Measurements from ENCODE around the gene ARL6. TPM values are rescaled to one million over a fixed set of nuclear protein-coding genes. Genes with fewer than 3 reads are reported as not detected.

Gene ARL6, protein sequence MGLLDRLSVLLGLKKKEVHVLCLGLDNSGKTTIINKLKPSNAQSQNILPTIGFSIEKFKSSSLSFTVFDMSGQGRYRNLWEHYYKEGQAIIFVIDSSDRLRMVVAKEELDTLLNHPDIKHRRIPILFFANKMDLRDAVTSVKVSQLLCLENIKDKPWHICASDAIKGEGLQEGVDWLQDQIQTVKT
- polyA plus RNA-seq (2013, experiment 1 of 2): 4.6 TPM
- polyA plus RNA-seq (2013, experiment 2 of 2): 4.7 TPM

DNA sequence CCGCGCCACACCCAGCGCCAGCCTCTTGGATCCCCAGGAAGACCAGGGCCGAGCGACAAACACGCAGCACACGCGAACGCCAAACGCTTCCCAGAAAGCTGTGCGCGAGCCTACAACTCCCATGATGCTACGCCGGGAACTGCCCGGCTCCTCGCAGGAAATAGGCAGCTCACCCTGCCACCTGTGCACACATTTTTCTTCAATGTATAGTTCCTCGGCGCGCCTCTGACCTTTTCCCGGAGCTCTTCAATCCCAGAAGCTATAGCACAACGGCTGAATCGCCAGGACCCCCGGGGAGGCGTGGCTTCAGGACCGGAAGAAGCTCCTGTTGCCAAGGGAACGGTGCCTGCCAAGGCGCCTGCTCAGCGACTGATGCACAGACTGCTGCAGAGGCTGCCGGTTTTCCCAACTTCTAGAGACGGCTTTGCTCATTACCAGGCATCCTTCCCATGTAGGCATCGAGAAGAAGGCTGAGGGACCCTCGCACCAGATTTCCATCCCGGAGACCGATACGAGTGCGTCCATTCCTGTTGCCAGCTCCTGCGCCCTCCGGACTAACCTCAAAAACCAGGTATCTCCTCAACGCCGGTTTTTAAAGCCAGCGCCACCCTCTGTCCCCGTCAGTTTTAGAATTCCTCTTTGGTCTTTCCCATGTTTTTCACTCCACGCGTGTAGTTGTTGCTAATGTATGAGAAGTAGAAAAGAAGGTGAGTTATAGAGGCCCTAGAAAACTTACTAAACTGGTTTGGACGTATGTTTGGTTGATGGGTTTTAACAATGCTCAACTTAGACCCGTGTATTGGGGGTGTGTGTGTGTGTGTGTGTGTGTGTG is at the start of gene ARL6:
Gene ARL6 (plus strand): TSS at position 352 of the 832 bp plus-strand sequence. CDS start 3,350 bp downstream, outside the sequence.
- Histone ChIP-seq H3K79me2 (ENCODE audit: control insufficient read depth, insufficient read depth, low read length) (no peaks in the 10 kb centered on the region), H4K5ac (ENCODE audit: low read length) (no peak within 1 kb of the TSS), H3K56ac (ENCODE audit: low read length) (peak within 1 kb of the TSS; percentile 91), H2BK5ac (ENCODE audit: low read length) (no peak within 1 kb of the TSS), H2AK5ac (ENCODE audit: low read length) (no peak within 1 kb of the TSS), H3K4me2 (ENCODE audit: low read length) (peak within 1 kb of the TSS; percentile 82), H3K23ac (ENCODE audit: low read length) (no peak within 1 kb of the TSS), H3K9ac (ENCODE audit: low read length) (peak within 1 kb of the TSS; percentile 81), H3K36me3 (ENCODE audit: control insufficient read depth, insufficient read depth, low read length) (no peaks in the 10 kb centered on the region), H3K18ac (ENCODE audit: low read length) (no peak within 1 kb of the TSS), H3K27me3 (ENCODE audit: insufficient read depth, low read length, poor library complexity) (no peaks in the 10 kb centered on the region), H3K4ac (ENCODE audit: low read depth, low read length) (no peak within 1 kb of the TSS), H3K79me1 (ENCODE audit: low read length) (no peaks in the 10 kb centered on the region), H2BK120ac (ENCODE audit: low read depth, low read length) (no peak within 1 kb of the TSS), H2BK15ac (replicated peaks; ENCODE audit: low read depth) (no peak within 1 kb of the TSS), H4K8ac (ENCODE audit: low read depth, low read length) (no peak within 1 kb of the TSS), H3K4me1 (ENCODE audit: control insufficient read depth, low read depth, low read length) (no peaks in the 10 kb centered on the region), H3K4me3 (ENCODE audit: low read length) (peak within 1 kb of the TSS; percentile 72), H3K27ac (ENCODE audit: low read depth, low read length) (no peak within 1 kb of the TSS)
- DNase-seq: peak; percentile 93
- WGBS (ENCODE audit: extremely low coverage, insufficient coverage, low lambda C conversion rate): no CpG with 5 or more reads among the region's 46 CpGs

DNA sequence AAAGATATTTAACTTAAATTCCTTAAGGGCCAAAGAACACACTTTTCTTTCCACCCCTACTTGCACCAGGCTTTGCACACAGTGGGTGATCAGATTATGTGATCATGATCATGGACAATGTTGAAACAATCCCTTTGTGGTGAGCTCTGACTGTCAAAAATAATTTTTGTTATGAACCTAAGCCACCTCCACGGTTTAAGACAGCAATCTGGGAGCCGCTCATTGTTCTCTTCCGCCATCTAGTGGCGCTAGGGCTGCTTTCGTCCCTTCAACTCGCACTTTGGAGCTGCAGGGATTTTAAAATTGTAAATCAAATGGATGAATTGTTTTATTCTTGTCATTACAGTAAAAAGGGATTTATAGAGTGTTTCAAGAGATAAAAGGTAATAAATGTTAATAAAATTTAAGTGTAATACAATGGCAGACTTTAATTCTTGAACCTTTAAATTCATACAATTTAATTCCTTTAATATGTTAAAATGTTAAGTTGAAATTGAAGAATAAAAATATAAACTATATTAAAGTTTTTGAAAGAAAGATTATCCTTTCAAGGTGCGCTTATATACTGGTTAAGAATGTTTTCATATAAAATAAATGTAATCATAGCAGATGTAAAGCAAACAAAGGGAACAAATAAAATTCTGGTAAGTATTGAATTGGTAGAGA is 45.3 kb upstream of the ARL6 start:
- no peak overlapping the region for H3K4ac ChIP-seq (ENCODE audit: low read depth, low read length)
- H4K8ac ChIP-seq (ENCODE audit: low read depth, low read length): no peak overlapping the region
- no peaks in the 10 kb centered on the region for H3K36me3 ChIP-seq (ENCODE audit: control insufficient read depth, insufficient read depth, low read length)
- H3K79me1 ChIP-seq (ENCODE audit: low read length): no peaks in the 10 kb centered on the region
- H3K9ac ChIP-seq (ENCODE audit: low read length): no peak overlapping the region
- no peak overlapping the region for H3K56ac ChIP-seq (ENCODE audit: low read length)
- DNase-seq: peak; percentile 75
- no peak overlapping the region for H2AK5ac ChIP-seq (ENCODE audit: low read length)
- no peak overlapping the region for H2BK5ac ChIP-seq (ENCODE audit: low read length)
- no CpG with 5 or more reads among the region's 7 CpGs for WGBS (ENCODE audit: extremely low coverage, insufficient coverage, low lambda C conversion rate)
- H2BK15ac ChIP-seq (replicated peaks; ENCODE audit: low read depth): no peak overlapping the region
- H3K4me1 ChIP-seq (ENCODE audit: control insufficient read depth, low read depth, low read length): no peaks in the 10 kb centered on the region
- H3K18ac ChIP-seq (ENCODE audit: low read length): no peak overlapping the region
- H3K4me2 ChIP-seq (ENCODE audit: low read length): no peak overlapping the region
- no peak overlapping the region for H3K23ac ChIP-seq (ENCODE audit: low read length)
- no peak overlapping the region for H4K5ac ChIP-seq (ENCODE audit: low read length)
- H3K4me3 ChIP-seq (ENCODE audit: low read length): no peak overlapping the region
- H3K27me3 ChIP-seq (ENCODE audit: insufficient read depth, low read length, poor library complexity): no peaks in the 10 kb centered on the region
- no peak overlapping the region for H3K27ac ChIP-seq (ENCODE audit: low read depth, low read length)
- H2BK120ac ChIP-seq (ENCODE audit: low read depth, low read length): no peak overlapping the region
- no peaks in the 10 kb centered on the region for H3K79me2 ChIP-seq (ENCODE audit: control insufficient read depth, insufficient read depth, low read length)

DNA sequence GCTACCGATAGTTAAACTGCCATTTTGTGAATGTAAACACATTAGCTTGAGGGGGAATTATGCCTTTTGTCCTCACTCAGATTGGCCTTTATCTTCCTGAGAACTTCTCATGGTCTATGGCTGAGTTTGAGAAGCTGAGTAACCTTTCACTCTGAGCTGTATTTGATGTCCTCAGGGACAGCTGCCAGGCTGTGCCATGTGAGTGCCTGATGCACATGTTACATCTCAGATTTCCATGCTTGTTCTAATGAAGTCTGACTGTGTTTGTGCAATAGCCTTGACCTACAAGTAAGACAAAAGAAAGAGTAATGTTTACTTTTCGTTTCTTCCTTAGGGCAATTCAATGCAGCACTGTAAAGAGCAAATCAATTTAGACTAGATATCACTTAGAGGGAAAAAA is 44.1 kb upstream of the ARL6 start:
- Histone ChIP-seq H3K4me1 (ENCODE audit: control insufficient read depth, low read depth, low read length) (no peaks in the 10 kb centered on the region), H2BK5ac (ENCODE audit: low read length) (no peak overlapping the region), H2BK120ac (ENCODE audit: low read depth, low read length) (no peak overlapping the region), H4K8ac (ENCODE audit: low read depth, low read length) (no peak overlapping the region), H3K56ac (ENCODE audit: low read length) (no peak overlapping the region), H2BK15ac (replicated peaks; ENCODE audit: low read depth) (no peak overlapping the region), H3K4me3 (ENCODE audit: low read length) (no peak overlapping the region), H3K79me1 (ENCODE audit: low read length) (no peaks in the 10 kb centered on the region), H3K79me2 (ENCODE audit: control insufficient read depth, insufficient read depth, low read length) (no peaks in the 10 kb centered on the region), H3K18ac (ENCODE audit: low read length) (no peak overlapping the region), H3K4ac (ENCODE audit: low read depth, low read length) (no peak overlapping the region), H3K36me3 (ENCODE audit: control insufficient read depth, insufficient read depth, low read length) (no peaks in the 10 kb centered on the region), H3K9ac (ENCODE audit: low read length) (no peak overlapping the region), H3K27me3 (ENCODE audit: insufficient read depth, low read length, poor library complexity) (no peaks in the 10 kb centered on the region), H4K5ac (ENCODE audit: low read length) (no peak overlapping the region), H3K23ac (ENCODE audit: low read length) (no peak overlapping the region), H3K4me2 (ENCODE audit: low read length) (no peak overlapping the region), H2AK5ac (ENCODE audit: low read length) (no peak overlapping the region), H3K27ac (ENCODE audit: low read depth, low read length) (no peak overlapping the region)
- WGBS (ENCODE audit: extremely low coverage, insufficient coverage, low lambda C conversion rate): no CpG with 5 or more reads among the region's 2 CpGs
- DNase-seq: no peak

DNA sequence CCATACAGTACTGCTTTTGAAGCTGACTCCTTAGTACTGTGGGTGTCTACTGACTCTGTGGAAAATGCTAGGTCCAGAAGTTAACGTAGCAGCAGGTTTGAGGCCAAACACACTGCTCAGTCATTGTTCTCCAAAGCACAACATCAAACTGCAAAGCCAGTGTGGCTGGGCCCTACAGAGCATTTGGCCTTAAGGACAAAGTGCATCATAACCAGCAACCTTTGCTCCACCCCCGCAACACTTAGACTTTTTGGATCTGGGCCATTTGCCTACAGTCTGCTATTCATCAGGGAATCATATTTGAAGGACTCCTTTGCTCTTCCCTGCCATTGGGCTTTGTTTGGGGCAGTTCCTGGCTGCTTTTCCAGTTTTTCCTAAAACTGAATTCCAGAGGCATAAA is 43.1 kb upstream of the ARL6 start:
- no peaks in the 10 kb centered on the region for H3K27me3 ChIP-seq (ENCODE audit: insufficient read depth, low read length, poor library complexity)
- no peak overlapping the region for H2AK5ac ChIP-seq (ENCODE audit: low read length)
- H2BK15ac ChIP-seq (replicated peaks; ENCODE audit: low read depth): no peak overlapping the region
- no peak for DNase-seq
- no peak overlapping the region for H3K9ac ChIP-seq (ENCODE audit: low read length)
- no peak overlapping the region for H3K23ac ChIP-seq (ENCODE audit: low read length)
- WGBS (ENCODE audit: extremely low coverage, insufficient coverage, low lambda C conversion rate): no CpG with 5 or more reads among the region's 2 CpGs
- H2BK120ac ChIP-seq (ENCODE audit: low read depth, low read length): no peak overlapping the region
- H3K18ac ChIP-seq (ENCODE audit: low read length): no peak overlapping the region
- H3K4me1 ChIP-seq (ENCODE audit: control insufficient read depth, low read depth, low read length): no peaks in the 10 kb centered on the region
- no peak overlapping the region for H3K4ac ChIP-seq (ENCODE audit: low read depth, low read length)
- no peak overlapping the region for H4K5ac ChIP-seq (ENCODE audit: low read length)
- H3K56ac ChIP-seq (ENCODE audit: low read length): no peak overlapping the region
- no peak overlapping the region for H3K4me3 ChIP-seq (ENCODE audit: low read length)
- H3K27ac ChIP-seq (ENCODE audit: low read depth, low read length): no peak overlapping the region
- no peaks in the 10 kb centered on the region for H3K36me3 ChIP-seq (ENCODE audit: control insufficient read depth, insufficient read depth, low read length)
- no peak overlapping the region for H4K8ac ChIP-seq (ENCODE audit: low read depth, low read length)
- no peak overlapping the region for H3K4me2 ChIP-seq (ENCODE audit: low read length)
- no peaks in the 10 kb centered on the region for H3K79me2 ChIP-seq (ENCODE audit: control insufficient read depth, insufficient read depth, low read length)
- H2BK5ac ChIP-seq (ENCODE audit: low read length): no peak overlapping the region
- no peaks in the 10 kb centered on the region for H3K79me1 ChIP-seq (ENCODE audit: low read length)

DNA sequence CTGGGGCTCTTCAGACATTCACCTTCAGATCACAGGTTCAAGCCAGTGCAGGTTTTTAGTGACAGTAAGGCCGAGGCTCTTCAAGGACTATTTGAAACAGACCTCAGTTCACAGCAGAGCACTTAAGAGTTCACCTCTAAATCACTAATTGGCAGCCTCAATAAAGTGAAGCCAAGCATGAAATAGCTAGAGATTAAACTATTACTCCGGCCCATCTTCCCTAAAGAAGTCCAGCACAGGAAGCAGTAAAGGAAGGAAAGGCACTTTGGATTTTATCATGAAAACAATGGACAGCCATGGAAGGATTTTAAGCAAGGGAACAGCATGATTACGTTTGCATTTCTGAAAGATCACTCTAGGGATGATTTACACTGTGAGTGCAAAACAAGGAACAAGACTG is 27.6 kb upstream of the ARL6 start:
- Histone ChIP-seq H4K5ac (ENCODE audit: low read length) (no peak overlapping the region), H2BK5ac (ENCODE audit: low read length) (no peak overlapping the region), H3K36me3 (ENCODE audit: control insufficient read depth, insufficient read depth, low read length) (no peaks in the 10 kb centered on the region), H2BK15ac (replicated peaks; ENCODE audit: low read depth) (no peak overlapping the region), H3K27me3 (ENCODE audit: insufficient read depth, low read length, poor library complexity) (no peaks in the 10 kb centered on the region), H3K18ac (ENCODE audit: low read length) (no peak overlapping the region), H3K4ac (ENCODE audit: low read depth, low read length) (no peak overlapping the region), H3K79me2 (ENCODE audit: control insufficient read depth, insufficient read depth, low read length) (no peaks in the 10 kb centered on the region), H2AK5ac (ENCODE audit: low read length) (no peak overlapping the region), H3K4me3 (ENCODE audit: low read length) (no peak overlapping the region), H3K23ac (ENCODE audit: low read length) (no peak overlapping the region), H3K56ac (ENCODE audit: low read length) (no peak overlapping the region), H3K4me2 (ENCODE audit: low read length) (no peak overlapping the region), H3K27ac (ENCODE audit: low read depth, low read length) (no peak overlapping the region), H4K8ac (ENCODE audit: low read depth, low read length) (no peak overlapping the region), H2BK120ac (ENCODE audit: low read depth, low read length) (no peak overlapping the region), H3K79me1 (ENCODE audit: low read length) (no peaks in the 10 kb centered on the region), H3K4me1 (ENCODE audit: control insufficient read depth, low read depth, low read length) (no peaks in the 10 kb centered on the region), H3K9ac (ENCODE audit: low read length) (no peak overlapping the region)
- no CpG with 5 or more reads among the region's 3 CpGs for WGBS (ENCODE audit: extremely low coverage, insufficient coverage, low lambda C conversion rate)
- no peak for DNase-seq

Measured in mesendoderm (in vitro differentiated cells).